MCF 10A (cell line): ENCODE measurements around the gene ASB2. TPM values are rescaled to one million over a fixed set of nuclear protein-coding genes. Genes with fewer than 3 reads are reported as not detected.

Experiments used
- BruUV-seq: library from RNA; stranded (reverse); fragments of 400-500 nt; replicated peaks from 2 replicates; lab custom pipeline; 2021; lab: Mats Ljungman, UMichigan
- CTCF ChIA-PET: fragments of 300-600 bp; sonication (Branson Sonifier 250); formaldehyde crosslinking; extraction: SDS; loops from one replicate; lab custom pipeline; 2021; ENCODE audit warnings: antibody characterized with exemption, inconsistent platforms; lab: Yijun Ruan, JAX
- POLR2A ChIA-PET: fragments of 300-600, 350-650 bp; sonication (Branson Sonifier 250); formaldehyde crosslinking; extraction: SDS; loops from one replicate; lab custom pipeline; 2020; ENCODE audit warnings: antibody characterized with exemption, inconsistent platforms; lab: Yijun Ruan, JAX
- DNase-seq: peaks from one replicate; pipeline ENCODE4 v3.0.0-alpha.2; 2018; ENCODE audit not compliant: unreplicated experiment
- H3K27ac Mint-ChIP-seq: one replicate; pipeline ENCODE4 v1.8.0; 2022; ENCODE audit warnings: mild to moderate bottlenecking, low read depth, mixed read lengths; ENCODE audit not compliant: unreplicated experiment
- H3K27me3 Mint-ChIP-seq: one replicate; pipeline ENCODE4 v1.8.0; 2022; ENCODE audit warnings: mixed read lengths; ENCODE audit not compliant: insufficient read depth, unreplicated experiment
- H3K36me3 Mint-ChIP-seq: one replicate; pipeline ENCODE4 v1.8.0; 2022; ENCODE audit warnings: mild to moderate bottlenecking, moderate library complexity, mixed read lengths; ENCODE audit not compliant: insufficient read depth, unreplicated experiment
- H3K4me1 Mint-ChIP-seq: one replicate; pipeline ENCODE4 v1.8.0; 2022; ENCODE audit warnings: mixed read lengths; ENCODE audit not compliant: insufficient read depth, unreplicated experiment
- H3K4me3 Mint-ChIP-seq: one replicate; pipeline ENCODE4 v1.8.0; 2022; ENCODE audit warnings: mild to moderate bottlenecking, moderate library complexity, mixed read lengths; ENCODE audit not compliant: unreplicated experiment
- H3K9me3 Mint-ChIP-seq: one replicate; pipeline ENCODE4 v1.8.0; 2022; ENCODE audit warnings: mixed read lengths; ENCODE audit not compliant: unreplicated experiment
- intact Hi-C: fragments of 100-400 bp; cut with micrococcal nuclease; formaldehyde crosslinking; loops from 2 replicates; pipeline ENCODE4 v1.14.1; 2022
- total RNA-seq: library from RNA; stranded (reverse); gene quantifications from 2 replicates; pipeline ENCODE4 v1.2.3, GENCODE V29; 2022
- TF ChIP-seq, protein P1 (sequence below): fragments of 200-600 bp; IDR thresholded peaks from one replicate; pipeline ENCODE4 v1.8.0; 2022; ENCODE audit warnings: antibody characterized with exemption, mild to moderate bottlenecking; ENCODE audit not compliant: unreplicated experiment

ASB2 gene
- total RNA-seq, 1 experiment from 2014 or later, result not detected

DNA sequence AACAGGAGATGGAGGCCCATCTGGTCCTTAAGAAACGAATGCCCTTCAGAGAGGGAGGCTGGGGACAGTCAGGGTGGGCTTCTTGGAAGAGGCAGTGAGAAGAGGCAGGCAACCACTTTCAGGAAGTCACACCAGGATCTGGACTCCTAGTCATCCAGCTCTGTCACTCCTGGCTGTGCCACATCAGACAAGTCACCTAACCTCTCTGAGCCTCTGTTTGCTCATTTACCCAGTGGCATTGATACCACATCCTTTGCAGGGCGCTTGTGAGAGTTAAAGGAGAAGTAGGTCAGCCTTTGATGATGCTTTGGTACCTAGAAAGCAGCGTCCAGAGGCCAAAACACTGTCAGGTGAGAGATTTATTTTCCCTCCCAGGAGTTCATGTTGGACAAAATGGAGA lies 31.9 kb upstream of the ASB2 start:
- intact Hi-C loops, result no loop called here
- Mint-ChIP-seq H3K27ac (no peak overlapping the region), H3K9me3 (no peaks in the 10 kb centered on the region), H3K4me1 (peaks cover 14% of the 10 kb centered on the region), H3K36me3 (no peaks in the 10 kb centered on the region), H3K4me3 (no peak overlapping the region), H3K27me3 (peaks cover 8% of the 10 kb centered on the region)
- no TSS peak for BruUV-seq
- ChIA-PET POLR2A (no interaction called here), CTCF (no interaction called here)
- DNase-seq, result no peak
- TF ChIP-seq, protein P1, sequence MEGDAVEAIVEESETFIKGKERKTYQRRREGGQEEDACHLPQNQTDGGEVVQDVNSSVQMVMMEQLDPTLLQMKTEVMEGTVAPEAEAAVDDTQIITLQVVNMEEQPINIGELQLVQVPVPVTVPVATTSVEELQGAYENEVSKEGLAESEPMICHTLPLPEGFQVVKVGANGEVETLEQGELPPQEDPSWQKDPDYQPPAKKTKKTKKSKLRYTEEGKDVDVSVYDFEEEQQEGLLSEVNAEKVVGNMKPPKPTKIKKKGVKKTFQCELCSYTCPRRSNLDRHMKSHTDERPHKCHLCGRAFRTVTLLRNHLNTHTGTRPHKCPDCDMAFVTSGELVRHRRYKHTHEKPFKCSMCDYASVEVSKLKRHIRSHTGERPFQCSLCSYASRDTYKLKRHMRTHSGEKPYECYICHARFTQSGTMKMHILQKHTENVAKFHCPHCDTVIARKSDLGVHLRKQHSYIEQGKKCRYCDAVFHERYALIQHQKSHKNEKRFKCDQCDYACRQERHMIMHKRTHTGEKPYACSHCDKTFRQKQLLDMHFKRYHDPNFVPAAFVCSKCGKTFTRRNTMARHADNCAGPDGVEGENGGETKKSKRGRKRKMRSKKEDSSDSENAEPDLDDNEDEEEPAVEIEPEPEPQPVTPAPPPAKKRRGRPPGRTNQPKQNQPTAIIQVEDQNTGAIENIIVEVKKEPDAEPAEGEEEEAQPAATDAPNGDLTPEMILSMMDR, result no peak

GRCh38 chr14:94005324-94006073 lies 29.1 kb upstream of the ASB2 start:
- Mint-ChIP-seq H3K9me3 (no peaks in the 10 kb centered on the region), H3K27me3 (peaks cover 12% of the 10 kb centered on the region), H3K36me3 (no peaks in the 10 kb centered on the region), H3K4me3 (no peak overlapping the region), H3K4me1 (peaks cover 16% of the 10 kb centered on the region), H3K27ac (no peak overlapping the region)
- TF ChIP-seq, protein P1, result no peak
- POLR2A ChIA-PET, result interaction anchor here (0.7 kb wide), 1 partner anchor 97 kb away, joined by 4 read pairs; no protein-coding TSS in a partner anchor
- CTCF ChIA-PET, result interaction anchor here (0.7 to 4.1 kb wide), 5 partner anchors 9 to 131 kb away, joined by 3 to 18 read pairs (median 4); no protein-coding TSS in a partner anchor
- peak; percentile 22 for DNase-seq
- intact Hi-C loops, result no loop called here
- BruUV-seq, result no TSS peak

GRCh38 chr14:94004015-94004414 lies 27.6 kb upstream of the ASB2 start:
- ChIA-PET POLR2A (interaction anchor here (0.8 kb wide), 1 partner anchor 67 kb away, joined by 4 read pairs; no protein-coding TSS in a partner anchor), CTCF (interaction anchor here (0.6 to 4.1 kb wide), 6 partner anchors 11 to 870 kb away, joined by 3 to 18 read pairs (median 3); no protein-coding TSS in a partner anchor)
- TF ChIP-seq, protein P1, result no peak
- Mint-ChIP-seq H3K36me3 (no peaks in the 10 kb centered on the region), H3K27ac (no peak overlapping the region), H3K4me3 (no peak overlapping the region), H3K9me3 (no peaks in the 10 kb centered on the region), H3K4me1 (peaks cover 5% of the 10 kb centered on the region), H3K27me3 (peaks cover 12% of the 10 kb centered on the region)
- DNase-seq, result no peak
- no TSS peak for BruUV-seq
- intact Hi-C loops, result no loop called here

GRCh38 chr14:94003397-94003796 lies 27.0 kb upstream of the ASB2 start:
- no peak overlapping the region for H3K4me3 Mint-ChIP-seq
- BruUV-seq, result no TSS peak
- H3K9me3 Mint-ChIP-seq, result no peaks in the 10 kb centered on the region
- H3K36me3 Mint-ChIP-seq, result no peaks in the 10 kb centered on the region
- ChIA-PET CTCF (interaction anchor here (0.6 to 4.1 kb wide), 5 partner anchors 18 to 1322 kb away, joined by 3 to 18 read pairs (median 3); no protein-coding TSS in a partner anchor), POLR2A (interaction anchor here (0.8 kb wide), 1 partner anchor 66 kb away, joined by 4 read pairs; no protein-coding TSS in a partner anchor)
- peaks cover 12% of the 10 kb centered on the region for H3K27me3 Mint-ChIP-seq
- H3K27ac Mint-ChIP-seq, result no peak overlapping the region
- intact Hi-C loops, result no loop called here
- H3K4me1 Mint-ChIP-seq, result peaks cover 5% of the 10 kb centered on the region
- DNase-seq, result no peak
- TF ChIP-seq, protein P1, result no peak
